Measurements from ENCODE around the gene UNC13D. TPM values are rescaled to one million over a fixed set of nuclear protein-coding genes. Genes with fewer than 3 reads are reported as not detected.

Gene UNC13D
- total and polyA plus RNA-seq, 2 experiments from 2014 or later: 0.06 to 0.65 TPM

DNA sequence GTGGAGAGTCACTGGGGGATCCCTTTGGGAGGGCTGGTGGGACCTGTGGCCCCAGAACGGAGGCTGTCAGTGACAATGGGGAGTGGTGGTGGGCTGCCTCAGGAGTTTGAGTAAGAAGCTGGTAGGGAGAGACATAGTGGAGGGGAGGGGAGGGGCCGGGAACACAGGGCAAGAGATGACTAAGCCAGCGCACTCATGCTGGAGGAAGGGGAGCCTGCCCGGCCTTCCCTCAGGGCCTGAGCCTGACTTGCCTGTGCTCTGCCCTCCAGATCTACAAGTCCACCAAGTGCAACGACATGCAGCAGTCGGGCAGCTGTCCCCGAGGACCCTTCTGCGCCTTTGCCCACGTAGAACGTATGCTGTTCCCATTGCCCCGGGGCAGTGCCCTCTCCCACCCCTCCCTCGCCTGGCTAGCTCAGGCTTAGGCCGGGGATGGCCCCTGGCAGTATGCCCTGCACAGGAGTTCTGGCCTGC, 29.3 kb downstream of the UNC13D start:
- DNase-seq: peak; percentile 81
- Histone ChIP-seq H3K4me3 (no peak overlapping the region), H4K20me1 (ENCODE audit: insufficient read depth) (no peaks in the 10 kb centered on the region), H3K36me3 (ENCODE audit: low read depth) (peaks cover 8% of the 10 kb centered on the region; the same call in 1 of the 2 replicates), H3K79me2 (ENCODE audit: insufficient read depth) (peaks cover 7% of the 10 kb centered on the region; the same call in 1 of the 2 replicates), H3K4me2 (ENCODE audit: unreplicated experiment) (peak overlapping the region; percentile 7), H3K27ac (0 out of 2 replicates have a peak overlapping the region, but pooled peaks have one; percentile 8), H3K9ac (peak overlapping the region; percentile 54; the same call in 1 of the 2 replicates), H2AFZ (no peak overlapping the region), H3K27me3 (replicated peaks; ENCODE audit: insufficient read depth) (no peaks in the 10 kb centered on the region), H3K4me1 (ENCODE audit: insufficient read depth) (peaks cover 10% of the 10 kb centered on the region), H3K9me3 (ENCODE audit: low read depth) (no peaks in the 10 kb centered on the region), H3F3A (ENCODE audit: insufficient read depth) (peaks cover 3% of the 10 kb centered on the region; the same call in 1 of the 2 replicates), H3K9me2 (ENCODE audit: insufficient read depth) (no peaks in the 10 kb centered on the region)
- in situ Hi-C loops (cut with MboI): no loop called here
- no peak for TF ChIP-seq EZH2 (IDR thresholded peaks at IDR 0.05; ENCODE audit: insufficient read depth, poor library complexity, severe bottlenecking)
- TF ChIP-seq EZH2phosphoT487 (IDR thresholded peaks at IDR 0.05; ENCODE audit: insufficient read depth, low read depth): no peak
- WGBS, 2 experiments (ENCODE audit: low coverage in 1 of 2, low lambda C conversion rate in 2 of 2, missing lambda C conversion rate in 2 of 2): 60 to 78% methylated on average over 8 to 11 of the region's 13 CpGs

- H3K27me3 ChIP-seq (replicated peaks; ENCODE audit: insufficient read depth): no peaks in the 10 kb centered on the region
- H3K4me2 ChIP-seq (ENCODE audit: unreplicated experiment): no peak overlapping the region
- no peak overlapping the region for H3K27ac ChIP-seq
- H4K20me1 ChIP-seq (ENCODE audit: insufficient read depth): no peaks in the 10 kb centered on the region
- TF ChIP-seq EZH2 (IDR thresholded peaks at IDR 0.05; ENCODE audit: insufficient read depth, poor library complexity, severe bottlenecking) (no peak), EZH2phosphoT487 (IDR thresholded peaks at IDR 0.05; ENCODE audit: insufficient read depth, low read depth) (no peak)
- H3K9ac ChIP-seq: no peak overlapping the region
- H3K9me3 ChIP-seq (ENCODE audit: low read depth): no peaks in the 10 kb centered on the region
- H3K4me1 ChIP-seq (ENCODE audit: insufficient read depth): peaks cover 18% of the 10 kb centered on the region
- H3F3A ChIP-seq (ENCODE audit: insufficient read depth): peaks cover 11% of the 10 kb centered on the region; the same call in 1 of the 2 replicates
- DNase-seq: no peak
- peaks cover 7% of the 10 kb centered on the region; the same call in 1 of the 2 replicates for H3K79me2 ChIP-seq (ENCODE audit: insufficient read depth)
- peaks cover 10% of the 10 kb centered on the region; the same call in 1 of the 2 replicates for H3K36me3 ChIP-seq (ENCODE audit: low read depth)
- H3K4me3 ChIP-seq: no peak overlapping the region
- no peaks in the 10 kb centered on the region for H3K9me2 ChIP-seq (ENCODE audit: insufficient read depth)
- in situ Hi-C loops (cut with MboI): no loop called here
- H2AFZ ChIP-seq: no peak overlapping the region
- WGBS, 2 experiments (ENCODE audit: low coverage in 1 of 2, low lambda C conversion rate in 2 of 2, missing lambda C conversion rate in 2 of 2): 91 to 95% methylated on average over 6 of the region's 6 CpGs
These were observed 30.2 kb downstream of the UNC13D start for GRCh38 chr17:75814021-75814395.

- no peak overlapping the region for H3K4me2 ChIP-seq (ENCODE audit: unreplicated experiment)
- H2AFZ ChIP-seq: no peak overlapping the region
- H3K4me1 ChIP-seq (ENCODE audit: insufficient read depth): peaks cover 23% of the 10 kb centered on the region
- peaks cover 15% of the 10 kb centered on the region for H3F3A ChIP-seq (ENCODE audit: insufficient read depth)
- no peaks in the 10 kb centered on the region for H3K9me2 ChIP-seq (ENCODE audit: insufficient read depth)
- no peaks in the 10 kb centered on the region for H3K9me3 ChIP-seq (ENCODE audit: low read depth)
- no peak overlapping the region for H3K27ac ChIP-seq
- TF ChIP-seq EZH2phosphoT487 (IDR thresholded peaks at IDR 0.05; ENCODE audit: insufficient read depth, low read depth) (no peak), EZH2 (IDR thresholded peaks at IDR 0.05; ENCODE audit: insufficient read depth, poor library complexity, severe bottlenecking) (no peak)
- H3K79me2 ChIP-seq (ENCODE audit: insufficient read depth): peaks cover 10% of the 10 kb centered on the region; the same call in 1 of the 2 replicates
- no peaks in the 10 kb centered on the region for H3K27me3 ChIP-seq (replicated peaks; ENCODE audit: insufficient read depth)
- WGBS, 2 experiments (ENCODE audit: low coverage in 1 of 2, low lambda C conversion rate in 2 of 2, missing lambda C conversion rate in 2 of 2): 86 to 88% methylated on average over 24 of the region's 24 CpGs
- no peak overlapping the region for H3K4me3 ChIP-seq
- in situ Hi-C loops (cut with MboI): no loop called here
- H3K36me3 ChIP-seq (ENCODE audit: low read depth): peaks cover 10% of the 10 kb centered on the region; the same call in 1 of the 2 replicates
- no peaks in the 10 kb centered on the region for H4K20me1 ChIP-seq (ENCODE audit: insufficient read depth)
- no peak overlapping the region for H3K9ac ChIP-seq
- no peak for DNase-seq
These were observed 30.9 kb downstream of the UNC13D start for GRCh38 chr17:75813081-75814020.

GRCh38 chr17:75812096-75813013, 31.8 kb downstream of the UNC13D start:
- H3K27me3 ChIP-seq (replicated peaks; ENCODE audit: insufficient read depth): no peaks in the 10 kb centered on the region
- H3K36me3 ChIP-seq (ENCODE audit: low read depth): peaks cover 10% of the 10 kb centered on the region; the same call in 1 of the 2 replicates
- no peak overlapping the region for H3K4me3 ChIP-seq
- no peaks in the 10 kb centered on the region for H4K20me1 ChIP-seq (ENCODE audit: insufficient read depth)
- no peaks in the 10 kb centered on the region for H3K9me3 ChIP-seq (ENCODE audit: low read depth)
- no peak overlapping the region for H3K4me2 ChIP-seq (ENCODE audit: unreplicated experiment)
- H3K79me2 ChIP-seq (ENCODE audit: insufficient read depth): peaks cover 15% of the 10 kb centered on the region; the same call in 1 of the 2 replicates
- no peak for TF ChIP-seq EZH2 (IDR thresholded peaks at IDR 0.05; ENCODE audit: insufficient read depth, poor library complexity, severe bottlenecking)
- no peak for TF ChIP-seq EZH2phosphoT487 (IDR thresholded peaks at IDR 0.05; ENCODE audit: insufficient read depth, low read depth)
- H3K4me1 ChIP-seq (ENCODE audit: insufficient read depth): peaks cover 26% of the 10 kb centered on the region
- no peak for DNase-seq
- H3K9me2 ChIP-seq (ENCODE audit: insufficient read depth): no peaks in the 10 kb centered on the region
- no peak overlapping the region for H2AFZ ChIP-seq
- 89 to 92% methylated on average over 27 of the region's 27 CpGs for WGBS, 2 experiments (ENCODE audit: low coverage in 1 of 2, low lambda C conversion rate in 2 of 2, missing lambda C conversion rate in 2 of 2)
- in situ Hi-C loops (cut with MboI): no loop called here
- H3F3A ChIP-seq (ENCODE audit: insufficient read depth): peaks cover 24% of the 10 kb centered on the region
- no peak overlapping the region for H3K9ac ChIP-seq
- H3K27ac ChIP-seq: no peak overlapping the region

Data from GM23248 (cell line).